Ovary (tissue), 9 donors: ENCODE data around the gene ATP1A2. TPM values are rescaled to one million over a fixed set of nuclear protein-coding genes. Genes with fewer than 3 reads are reported as not detected.

Experiments
- DNase-seq, 5 donors: peaks; one replicate each; pipeline ENCODE4 v3.0.0-alpha.2; 2019 to 2020
- H3K27ac ChIP-seq, 2 donors: fragments of 200-600 bp; one replicate each; pipeline versions ENCODE4 v1.5.1 to v1.8.0; 2019 to 2022
- H3K27me3 ChIP-seq: fragments of 200-600 bp; one replicate; pipeline ENCODE4 v1.8.0; 2022
- H3K36me3 ChIP-seq: fragments of 200-600 bp; sonication (generic); one replicate; pipeline ENCODE4 v1.5.1; 2019
- H3K4me1 ChIP-seq: one replicate; pipeline ENCODE4 v1.8.1; 2013; ENCODE audit warnings: mild to moderate bottlenecking, moderate library complexity; ENCODE audit not compliant: insufficient read depth
- H3K4me3 ChIP-seq: fragments of 200-600 bp; sonication (generic); one replicate; pipeline ENCODE4 v1.5.1; 2017
- H3K9me3 ChIP-seq, 2 donors: fragments of 200-600 bp in 1 of 2; sonication (generic) in 1 of 2; one replicate each; pipeline versions ENCODE4 v1.5.1 to v1.8.1; 2013 to 2019; ENCODE audit warnings: mild to moderate bottlenecking in 1 of 2, moderate library complexity in 1 of 2
- EP300 ChIP-seq: sonication (generic); formaldehyde crosslinking; IDR thresholded peaks from one replicate; pipeline ENCODE4 v1.6.1; 2017; ENCODE audit warnings: antibody characterized with exemption
- POLR2A ChIP-seq: fragments of 450-650 bp; IDR thresholded peaks from one replicate; pipeline ENCODE4 v1.6.1; 2017; ENCODE audit warnings: antibody characterized with exemption, mild to moderate bottlenecking, moderate library complexity
- WGBS, 3 donors: extraction: QIAGEN DNeasy Blood & Tissue Kit in 1 of 3; methylation state at CpG; one replicate each; pipeline versions ENCODE4 v1.1.5 to v1.1.7; 2013 to 2017; 5-methylcytosine and 5-hydroxymethylcytosine counted together
- intact Hi-C, 4 donors: fragments of 100-400 bp; cut with DNase I; formaldehyde crosslinking; loops; one replicate each; pipeline versions ENCODE4 v1.11.0 to v1.15.1; 2022 to 2023
- polyA plus RNA-seq, 2 donors: library from polyadenylated mRNA; stranded (reverse); fragments of 200-250 nt in 1 of 2; fragments of 350-450 nt in 1 of 2; fragmentation: Illumina TruSeq in 1 of 2; extraction: RNeasy Lipid Tissue Mini Kit (QIAGEN cat#74804) in 1 of 2; gene quantifications; one replicate each; pipeline ENCODE4 v1.2.3, GENCODE V29; 2013 to 2014
- total RNA-seq, 7 donors: library from RNA; depleted of rRNA in 2 of 7; stranded (reverse); fragments of >200 nt in 2 of 7; fragmentation: NEBNext Ultra II Directional in 3 of 7; extraction: Animal tissue kit (Norgen Biotek cat#: 25700) in 3 of 7; gene quantifications; one replicate each; pipeline versions ENCODE4 v1.1.0 to v1.2.4, GENCODE V29; 2016 to 2023
- TF ChIP-seq, protein P1 (sequence below), 3 donors: fragments of 450-650 bp in 2 of 3; fragments of 200-600 bp in 1 of 3; IDR thresholded peaks; one replicate each; pipeline versions ENCODE4 v1.5.1 to v1.8.0; 2016 to 2022; ENCODE audit warnings: antibody characterized with exemption in 3 of 3, mild to moderate bottlenecking in 1 of 3
- donor health status: DM: no; HTN: no; CAD: no; lungs with moderate emphysema.
- donor health status: DM: no; HTN: no; CAD: no.
- donor health status: Bipolar disorder and iron deficiency.
- donor health status: DM: yes; HTN: yes; CAD: no.
- donor health status: DM: no; HTN: no; CAD: no.
- donor health status: DM: yes; HTN: yes; CAD: no.

ATP1A2 gene
- total and polyA plus RNA-seq, 9 donors, result 3.0 to 38.6 (median 15.0) TPM

GRCh38 chr1:160171354-160171753 lies 55.8 kb downstream of the ATP1A2 start:
- Histone ChIP-seq H3K27ac (no peak overlapping the region), H3K27me3 (no peaks in the 10 kb centered on the region), H3K36me3 (no peaks in the 10 kb centered on the region), H3K9me3 (no peaks in the 10 kb centered on the region), H3K4me1 (no peaks in the 10 kb centered on the region), H3K4me3 (no peak overlapping the region)
- TF ChIP-seq, protein P1, sequence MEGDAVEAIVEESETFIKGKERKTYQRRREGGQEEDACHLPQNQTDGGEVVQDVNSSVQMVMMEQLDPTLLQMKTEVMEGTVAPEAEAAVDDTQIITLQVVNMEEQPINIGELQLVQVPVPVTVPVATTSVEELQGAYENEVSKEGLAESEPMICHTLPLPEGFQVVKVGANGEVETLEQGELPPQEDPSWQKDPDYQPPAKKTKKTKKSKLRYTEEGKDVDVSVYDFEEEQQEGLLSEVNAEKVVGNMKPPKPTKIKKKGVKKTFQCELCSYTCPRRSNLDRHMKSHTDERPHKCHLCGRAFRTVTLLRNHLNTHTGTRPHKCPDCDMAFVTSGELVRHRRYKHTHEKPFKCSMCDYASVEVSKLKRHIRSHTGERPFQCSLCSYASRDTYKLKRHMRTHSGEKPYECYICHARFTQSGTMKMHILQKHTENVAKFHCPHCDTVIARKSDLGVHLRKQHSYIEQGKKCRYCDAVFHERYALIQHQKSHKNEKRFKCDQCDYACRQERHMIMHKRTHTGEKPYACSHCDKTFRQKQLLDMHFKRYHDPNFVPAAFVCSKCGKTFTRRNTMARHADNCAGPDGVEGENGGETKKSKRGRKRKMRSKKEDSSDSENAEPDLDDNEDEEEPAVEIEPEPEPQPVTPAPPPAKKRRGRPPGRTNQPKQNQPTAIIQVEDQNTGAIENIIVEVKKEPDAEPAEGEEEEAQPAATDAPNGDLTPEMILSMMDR (IDR thresholded peaks at IDR 0.05), result no peak
- TF ChIP-seq EP300 (no peak), POLR2A (no peak)
- DNase-seq, result no peak
- intact Hi-C loops, result no loop called here
- WGBS, 3 donors, result 87 to 90% (median 90%) methylated on average over 4 of the region's 4 CpGs

GRCh38 chr1:160171980-160172379 lies 56.4 kb downstream of the ATP1A2 start:
- no peaks in the 10 kb centered on the region for H3K9me3 ChIP-seq
- DNase-seq, result no peak
- H3K4me3 ChIP-seq, result no peak overlapping the region
- WGBS, 3 donors, result 46 to 52% (median 50%) methylated on average over 9 of the region's 9 CpGs
- no peaks in the 10 kb centered on the region for H3K36me3 ChIP-seq
- H3K4me1 ChIP-seq, result no peaks in the 10 kb centered on the region
- H3K27ac ChIP-seq, result no peak overlapping the region
- no peak for TF ChIP-seq POLR2A
- no peaks in the 10 kb centered on the region for H3K27me3 ChIP-seq
- intact Hi-C loops, result no loop called here

DNA sequence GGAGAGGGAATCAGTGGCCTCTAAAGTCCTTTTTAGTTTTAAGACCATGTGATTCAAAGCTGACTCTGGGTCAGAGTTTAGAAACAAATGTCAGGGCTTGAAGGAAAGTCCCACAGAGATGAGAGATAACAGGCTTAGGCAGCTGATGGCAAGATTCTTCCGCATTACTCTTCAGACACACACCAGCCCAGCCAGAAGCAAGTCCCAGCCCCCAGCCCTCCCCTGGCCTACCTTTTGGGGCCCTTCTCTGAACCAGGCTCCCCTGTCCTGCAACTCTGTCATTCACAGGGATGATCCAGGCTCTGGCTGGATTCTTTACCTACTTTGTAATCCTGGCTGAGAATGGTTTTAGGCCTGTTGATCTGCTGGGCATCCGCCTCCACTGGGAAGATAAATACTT lies 61.7 kb downstream of the ATP1A2 start:
- no peak for TF ChIP-seq EP300
- no peak for TF ChIP-seq POLR2A
- TF ChIP-seq, protein P1 (IDR thresholded peaks at IDR 0.05), result no peak
- intact Hi-C loops, result no loop called here
- Histone ChIP-seq H3K27ac (no peak overlapping the region), H3K4me1 (no peaks in the 10 kb centered on the region), H3K36me3 (no peaks in the 10 kb centered on the region), H3K4me3 (no peak overlapping the region), H3K9me3 (no peaks in the 10 kb centered on the region), H3K27me3 (no peaks in the 10 kb centered on the region)
- WGBS, 3 donors, result 91 to 96% (median 94%) methylated on average over 2 of the region's 2 CpGs
- DNase-seq, result no peak

DNA sequence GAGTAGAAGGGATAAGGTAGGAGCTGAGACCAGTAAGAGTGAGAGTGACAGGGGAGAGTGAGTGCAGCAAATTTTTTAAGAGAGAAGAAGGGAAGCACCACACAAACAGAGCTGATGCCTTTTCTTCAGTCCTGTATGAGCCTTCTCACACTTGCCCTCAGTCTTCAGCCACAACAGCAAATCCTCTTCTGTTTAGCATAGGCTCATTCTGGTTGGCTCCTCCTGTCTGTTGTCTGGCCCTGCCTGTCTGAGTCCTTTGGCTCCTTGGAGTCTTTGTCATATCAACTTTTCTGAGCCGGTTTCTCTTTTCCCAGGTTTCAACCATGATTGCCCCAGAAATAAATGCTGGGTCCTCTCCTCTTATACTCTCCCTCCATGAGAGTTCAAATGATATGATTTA lies 62.1 kb downstream of the ATP1A2 start:
- no peaks in the 10 kb centered on the region for H3K9me3 ChIP-seq
- intact Hi-C loops, result no loop called here

DNA sequence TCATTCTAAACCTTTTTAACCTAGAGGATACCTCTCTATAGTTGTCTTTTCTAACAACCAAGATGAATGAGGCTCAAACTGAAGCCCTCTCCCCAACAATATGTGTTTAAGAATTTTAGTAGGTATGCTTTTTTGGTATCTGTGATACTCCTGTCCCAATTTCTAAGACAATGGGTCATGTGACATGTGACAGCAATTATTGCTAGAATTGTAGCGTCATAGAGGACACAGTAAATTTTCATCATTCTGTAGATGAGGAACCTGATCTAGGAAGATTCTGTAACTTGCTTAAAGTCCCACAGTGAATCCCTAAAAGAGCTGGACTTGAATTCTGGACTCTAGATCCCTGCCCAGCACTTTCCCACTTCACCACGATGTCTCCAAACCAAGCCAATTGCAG lies 63.2 kb downstream of the ATP1A2 start:
- H3K4me1 ChIP-seq, result no peaks in the 10 kb centered on the region
- TF ChIP-seq EP300, result no peak
- no peaks in the 10 kb centered on the region for H3K27me3 ChIP-seq
- no peak overlapping the region for H3K4me3 ChIP-seq
- DNase-seq, result no peak
- no peak overlapping the region for H3K27ac ChIP-seq
- 92 to 94% (median 92%) methylated on average over 2 of the region's 2 CpGs for WGBS, 3 donors
- no peaks in the 10 kb centered on the region for H3K9me3 ChIP-seq
- intact Hi-C loops, result no loop called here
- H3K36me3 ChIP-seq, result no peaks in the 10 kb centered on the region

More for the DNA sequence above, 62.1 kb downstream of the ATP1A2 start:
- no peak overlapping the region for H3K4me3 ChIP-seq
- no peak overlapping the region for H3K27ac ChIP-seq
- H3K4me1 ChIP-seq, result no peaks in the 10 kb centered on the region
- no peak for DNase-seq
- TF ChIP-seq, protein P1 (IDR thresholded peaks at IDR 0.05), result no peak
- TF ChIP-seq POLR2A (no peak), EP300 (no peak)
- 74 to 83% (median 80%) methylated on average over 1 of the region's 1 CpG for WGBS, 3 donors
- H3K36me3 ChIP-seq, result no peaks in the 10 kb centered on the region
- H3K27me3 ChIP-seq, result no peaks in the 10 kb centered on the region

GRCh38 chr1:160179336-160179735 lies 63.8 kb downstream of the ATP1A2 start:
- Histone ChIP-seq H3K27me3 (no peaks in the 10 kb centered on the region), H3K4me1 (no peaks in the 10 kb centered on the region), H3K9me3 (no peaks in the 10 kb centered on the region), H3K27ac (no peak overlapping the region), H3K4me3 (no peak overlapping the region), H3K36me3 (no peaks in the 10 kb centered on the region)
- no peak for TF ChIP-seq POLR2A
- TF ChIP-seq, protein P1 (IDR thresholded peaks at IDR 0.05), result no peak
- TF ChIP-seq EP300, result no peak
- 82 to 88% (median 84%) methylated on average over 4 of the region's 4 CpGs for WGBS, 3 donors
- DNase-seq, result no peak
- intact Hi-C loops, result no loop called here
